Nephron (organoid): ENCODE data around the gene OPALIN.

Experiments
- H3K27ac Mint-ChIP-seq, 3 experiments: 2 replicates each; pipeline ENCODE4 v1.8.0; 2020; ENCODE audit warnings: mixed read lengths in 3 of 3, mild to moderate bottlenecking in 2 of 3, moderate library complexity in 1 of 3
- H3K27me3 Mint-ChIP-seq: 2 replicates; pipeline ENCODE4 v1.8.0; 2021; ENCODE audit warnings: low read depth, mild to moderate bottlenecking, moderate library complexity, mixed read lengths
- H3K36me3 Mint-ChIP-seq: 2 replicates; pipeline ENCODE4 v1.8.0; 2020; ENCODE audit warnings: low read depth, mixed read lengths
- H3K4me1 Mint-ChIP-seq: 2 replicates; pipeline ENCODE4 v1.8.0; 2020; ENCODE audit warnings: mixed read lengths
- H3K4me3 Mint-ChIP-seq, 3 experiments: 2 replicates each; pipeline ENCODE4 v1.8.0; 2020; ENCODE audit warnings: mild to moderate bottlenecking in 3 of 3, mixed read lengths in 3 of 3, moderate library complexity in 2 of 3
- H3K9me3 Mint-ChIP-seq: 2 replicates; pipeline ENCODE4 v1.8.0; 2020; ENCODE audit warnings: mixed read lengths
- CTCF ChIP-seq, 3 experiments: fragments of 200-600 bp; sonication (generic); IDR thresholded peaks; one replicate each; pipeline ENCODE4 v1.5.0; 2021; ENCODE audit warnings: antibody characterized with exemption in 3 of 3; ENCODE audit not compliant: unreplicated experiment in 3 of 3

Gene OPALIN

GRCh38 chr10:96304230-96304629 is 54.6 kb downstream of the OPALIN start, which contains the start of gene DNTT:
DNTT (plus strand) TSS chr10:96304434; CDS start chr10:96304498, 64 bp downstream.
- no peaks in the 10 kb centered on the region for H3K36me3 Mint-ChIP-seq
- no peak within 1 kb of the TSS for H3K27ac Mint-ChIP-seq
- H3K4me1 Mint-ChIP-seq: peaks cover 19% of the 10 kb centered on the region
- TF ChIP-seq CTCF (IDR thresholded peaks at IDR 0.05; ENCODE audit: unreplicated experiment in 3 of 3): no peak
- no peak within 1 kb of the TSS for H3K4me3 Mint-ChIP-seq
- no peaks in the 10 kb centered on the region for H3K27me3 Mint-ChIP-seq
- H3K9me3 Mint-ChIP-seq: no peaks in the 10 kb centered on the region

GRCh38 chr10:96301616-96302015 is 57.2 kb downstream of the OPALIN start:
- TF ChIP-seq CTCF (IDR thresholded peaks at IDR 0.05; ENCODE audit: unreplicated experiment in 3 of 3): no peak
- Mint-ChIP-seq H3K4me1 (peaks cover 6% of the 10 kb centered on the region), H3K36me3 (no peaks in the 10 kb centered on the region), H3K27me3 (peaks cover 9% of the 10 kb centered on the region), H3K27ac (no peak overlapping the region), H3K4me3 (no peak overlapping the region), H3K9me3 (no peaks in the 10 kb centered on the region)

- Mint-ChIP-seq H3K27me3 (peaks cover 17% of the 10 kb centered on the region), H3K4me1 (peaks cover 6% of the 10 kb centered on the region), H3K36me3 (no peaks in the 10 kb centered on the region), H3K4me3 (no peak overlapping the region), H3K9me3 (no peaks in the 10 kb centered on the region), H3K27ac (no peak overlapping the region)
- TF ChIP-seq CTCF (IDR thresholded peaks at IDR 0.05; ENCODE audit: unreplicated experiment in 3 of 3): no peak
These were observed 59.4 kb downstream of the OPALIN start for GRCh38 chr10:96299383-96299782.

- H3K9me3 Mint-ChIP-seq: no peaks in the 10 kb centered on the region
- H3K27ac Mint-ChIP-seq: no peak overlapping the region
- H3K36me3 Mint-ChIP-seq: no peaks in the 10 kb centered on the region
- H3K4me3 Mint-ChIP-seq: no peak overlapping the region
- H3K27me3 Mint-ChIP-seq: peaks cover 17% of the 10 kb centered on the region
- peaks cover 6% of the 10 kb centered on the region for H3K4me1 Mint-ChIP-seq
- TF ChIP-seq CTCF (IDR thresholded peaks at IDR 0.05; ENCODE audit: unreplicated experiment in 3 of 3): no peak
These were observed 60.4 kb downstream of the OPALIN start for GRCh38 chr10:96298362-96298761.

GRCh38 chr10:96297486-96297885 is 61.3 kb downstream of the OPALIN start:
- Mint-ChIP-seq H3K9me3 (no peaks in the 10 kb centered on the region), H3K36me3 (no peaks in the 10 kb centered on the region), H3K4me1 (peaks cover 6% of the 10 kb centered on the region), H3K27ac (no peak overlapping the region), H3K4me3 (no peak overlapping the region), H3K27me3 (peaks cover 17% of the 10 kb centered on the region)
- TF ChIP-seq CTCF (IDR thresholded peaks at IDR 0.05; ENCODE audit: unreplicated experiment in 3 of 3): no peak

- H3K27me3 Mint-ChIP-seq: peaks cover 19% of the 10 kb centered on the region
- H3K9me3 Mint-ChIP-seq: no peaks in the 10 kb centered on the region
- H3K4me3 Mint-ChIP-seq: no peak overlapping the region
- peaks cover 8% of the 10 kb centered on the region for H3K4me1 Mint-ChIP-seq
- H3K36me3 Mint-ChIP-seq: no peaks in the 10 kb centered on the region
- H3K27ac Mint-ChIP-seq: no peak overlapping the region
- no peak for TF ChIP-seq CTCF (IDR thresholded peaks at IDR 0.05; ENCODE audit: unreplicated experiment in 3 of 3)
These were observed 63.3 kb downstream of the OPALIN start for GRCh38 chr10:96295475-96295874.
